ENCODE measurements around the gene TMEM106C. TPM values are rescaled to one million over a fixed set of nuclear protein-coding genes. Genes with fewer than 3 reads are reported as not detected.

The TMEM106C gene
- total and polyA plus RNA-seq, 5 donors from 2014 or later, result 26.4 to 74.8 (median 66.0) TPM

DNA sequence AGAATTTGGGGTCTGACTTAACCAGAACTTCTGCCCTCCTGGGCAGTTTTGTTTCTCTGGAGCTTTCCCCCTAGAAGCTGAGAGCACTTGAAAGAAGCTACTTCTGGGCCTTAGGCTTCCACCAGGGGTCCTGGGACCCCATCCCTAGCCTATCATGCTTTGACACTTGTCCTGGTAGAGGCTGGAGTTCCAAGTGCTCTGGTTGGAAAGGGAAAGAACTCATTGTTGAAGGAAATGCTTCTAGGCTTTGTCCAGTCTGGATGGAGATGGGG, 42.3 kb downstream of the TMEM106C start:
- DNase-seq, result no peak
- H3K9me3 ChIP-seq (ENCODE audit: control insufficient read depth in 2 of 2, low read length in 2 of 2), result no peaks in the 10 kb centered on the region
- no peak overlapping the region for H3K4me3 ChIP-seq (ENCODE audit: low read depth, low read length)
- H3K27ac ChIP-seq (ENCODE audit: insufficient read depth, low read length, poor library complexity, severe bottlenecking), result no peak overlapping the region
- H3K4me3 Mint-ChIP-seq, result peak overlapping the region; percentile 77 to 96 (median 78)
- no peaks in the 10 kb centered on the region for H3K36me3 Mint-ChIP-seq
- peaks cover 37% of the 10 kb centered on the region for H3K4me1 ChIP-seq (ENCODE audit: control insufficient read depth, insufficient read depth, low read length, poor library complexity, severe bottlenecking)
- H3K9me3 Mint-ChIP-seq, result peaks cover 0 to 2% (median 0%) of the 10 kb centered on the region in 7 donors
- no peak for ATAC-seq (ENCODE audit: low read depth in 2 of 2)
- H3K36me3 ChIP-seq (ENCODE audit: control insufficient read depth, insufficient read depth, low read length), result no peaks in the 10 kb centered on the region
- H3K27me3 Mint-ChIP-seq, result peaks cover 91% of the 10 kb centered on the region
- H3K27me3 ChIP-seq (ENCODE audit: control insufficient read depth, insufficient read depth, low read length), result peaks cover 49% of the 10 kb centered on the region
- H3K4me1 Mint-ChIP-seq, result peaks cover 11 to 39% (median 22%) of the 10 kb centered on the region in 4 donors
- H3K27ac Mint-ChIP-seq, result no peak overlapping the region

DNA sequence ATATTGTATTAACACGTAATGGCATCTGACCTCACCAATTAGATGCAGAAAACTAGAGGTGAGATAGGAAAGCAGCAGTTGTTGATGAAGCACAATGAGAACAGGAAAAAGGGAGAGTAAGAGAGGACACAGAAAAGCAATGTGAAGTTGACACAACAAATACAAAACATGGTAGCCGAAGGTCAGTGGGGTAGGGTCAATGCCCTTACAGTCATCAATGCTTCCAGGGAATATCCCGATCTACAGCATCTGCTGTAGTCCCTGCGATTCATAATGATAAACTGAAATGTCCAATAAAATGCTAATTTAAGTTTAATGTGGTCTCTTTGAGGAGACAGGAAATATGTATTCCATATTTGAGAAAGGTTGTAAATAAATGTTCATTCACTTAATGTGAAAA, 43.8 kb downstream of the TMEM106C start:
- Histone ChIP-seq H3K9me3 (ENCODE audit: control insufficient read depth in 2 of 2, low read length in 2 of 2) (no peaks in the 10 kb centered on the region), H3K36me3 (ENCODE audit: control insufficient read depth, insufficient read depth, low read length) (no peaks in the 10 kb centered on the region), H3K4me1 (ENCODE audit: control insufficient read depth, insufficient read depth, low read length, poor library complexity, severe bottlenecking) (peaks cover 27% of the 10 kb centered on the region), H3K4me3 (ENCODE audit: low read depth, low read length) (no peak overlapping the region), H3K27ac (ENCODE audit: insufficient read depth, low read length, poor library complexity, severe bottlenecking) (no peak overlapping the region), H3K27me3 (ENCODE audit: control insufficient read depth, insufficient read depth, low read length) (peaks cover 49% of the 10 kb centered on the region)
- Mint-ChIP-seq H3K9me3 (peaks cover 0 to 5% (median 0%) of the 10 kb centered on the region in 7 donors), H3K36me3 (no peaks in the 10 kb centered on the region), H3K4me1 (peaks cover 7 to 25% (median 14%) of the 10 kb centered on the region in 4 donors), H3K27ac (no peak overlapping the region), H3K27me3 (peaks cover 86% of the 10 kb centered on the region), H3K4me3 (no peak overlapping the region)
- ATAC-seq (ENCODE audit: low read depth in 2 of 2), result no peak
- no peak for DNase-seq

DNA sequence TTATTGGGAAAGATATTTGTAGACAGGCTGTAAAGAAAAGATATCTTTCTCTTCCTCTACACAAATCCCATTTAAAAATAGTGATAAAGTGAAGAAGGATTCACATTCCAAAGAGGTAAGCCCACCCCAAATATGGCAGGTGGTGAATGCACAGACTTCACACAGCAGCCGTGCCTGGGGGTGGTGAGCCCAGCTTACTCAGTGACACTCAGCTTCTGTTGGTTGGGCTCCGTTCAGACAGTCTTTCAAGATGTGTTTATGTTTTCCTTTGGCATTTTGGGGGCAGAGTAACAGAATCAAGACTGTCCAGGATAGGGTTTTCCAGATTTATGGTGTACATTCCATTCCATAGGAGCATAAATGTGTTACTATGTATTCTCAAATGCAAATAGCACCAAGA, 45.0 kb downstream of the TMEM106C start:
- H3K27ac Mint-ChIP-seq, result no peak overlapping the region
- no peaks in the 10 kb centered on the region for H3K9me3 ChIP-seq (ENCODE audit: control insufficient read depth in 2 of 2, low read length in 2 of 2)
- peaks cover 4 to 15% (median 6%) of the 10 kb centered on the region in 4 donors for H3K4me1 Mint-ChIP-seq
- no peak overlapping the region for H3K27ac ChIP-seq (ENCODE audit: insufficient read depth, low read length, poor library complexity, severe bottlenecking)
- H3K4me3 ChIP-seq (ENCODE audit: low read depth, low read length), result no peak overlapping the region
- H3K4me3 Mint-ChIP-seq, result no peak overlapping the region
- H3K9me3 Mint-ChIP-seq, result peaks cover 0 to 6% (median 0%) of the 10 kb centered on the region in 7 donors
- H3K36me3 Mint-ChIP-seq, result no peaks in the 10 kb centered on the region
- no peak for ATAC-seq (ENCODE audit: low read depth in 2 of 2)
- peaks cover 83% of the 10 kb centered on the region for H3K27me3 Mint-ChIP-seq
- H3K36me3 ChIP-seq (ENCODE audit: control insufficient read depth, insufficient read depth, low read length), result no peaks in the 10 kb centered on the region
- H3K27me3 ChIP-seq (ENCODE audit: control insufficient read depth, insufficient read depth, low read length), result peaks cover 42% of the 10 kb centered on the region
- H3K4me1 ChIP-seq (ENCODE audit: control insufficient read depth, insufficient read depth, low read length, poor library complexity, severe bottlenecking), result peaks cover 16% of the 10 kb centered on the region
- no peak for DNase-seq

DNA sequence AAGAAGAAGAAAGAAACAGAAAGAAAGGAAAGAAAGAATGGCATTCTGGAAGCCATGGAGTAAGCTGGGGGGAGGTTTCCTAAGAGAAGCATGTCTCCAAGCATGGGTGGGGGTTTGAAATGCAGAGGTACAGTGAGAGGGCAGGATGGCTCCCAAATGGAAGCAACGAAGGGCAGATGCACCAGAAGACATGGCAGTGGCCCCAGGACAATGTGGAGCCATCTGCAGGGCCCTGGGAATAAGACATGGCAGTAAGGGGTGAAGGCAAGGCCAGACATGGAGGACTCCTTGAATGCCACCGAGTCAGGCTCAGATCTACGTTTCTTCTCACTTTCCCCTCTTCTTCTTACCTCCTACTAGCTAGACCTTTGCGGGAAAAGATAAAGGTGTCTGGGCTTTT, 45.6 kb downstream of the TMEM106C start:
- no peaks in the 10 kb centered on the region for H3K9me3 ChIP-seq (ENCODE audit: control insufficient read depth in 2 of 2, low read length in 2 of 2)
- H3K4me3 ChIP-seq (ENCODE audit: low read depth, low read length), result no peak overlapping the region
- Mint-ChIP-seq H3K27me3 (peaks cover 77% of the 10 kb centered on the region), H3K27ac (no peak overlapping the region), H3K36me3 (no peaks in the 10 kb centered on the region), H3K9me3 (peaks cover 0 to 6% (median 0%) of the 10 kb centered on the region in 7 donors), H3K4me3 (no peak overlapping the region), H3K4me1 (peaks cover 0 to 9% (median under 1%) of the 10 kb centered on the region in 4 donors)
- DNase-seq, result no peak
- peaks cover 37% of the 10 kb centered on the region for H3K27me3 ChIP-seq (ENCODE audit: control insufficient read depth, insufficient read depth, low read length)
- no peak overlapping the region for H3K27ac ChIP-seq (ENCODE audit: insufficient read depth, low read length, poor library complexity, severe bottlenecking)
- ATAC-seq (ENCODE audit: low read depth in 2 of 2), result no peak
- peaks cover 10% of the 10 kb centered on the region for H3K4me1 ChIP-seq (ENCODE audit: control insufficient read depth, insufficient read depth, low read length, poor library complexity, severe bottlenecking)
- H3K36me3 ChIP-seq (ENCODE audit: control insufficient read depth, insufficient read depth, low read length), result no peaks in the 10 kb centered on the region

DNA sequence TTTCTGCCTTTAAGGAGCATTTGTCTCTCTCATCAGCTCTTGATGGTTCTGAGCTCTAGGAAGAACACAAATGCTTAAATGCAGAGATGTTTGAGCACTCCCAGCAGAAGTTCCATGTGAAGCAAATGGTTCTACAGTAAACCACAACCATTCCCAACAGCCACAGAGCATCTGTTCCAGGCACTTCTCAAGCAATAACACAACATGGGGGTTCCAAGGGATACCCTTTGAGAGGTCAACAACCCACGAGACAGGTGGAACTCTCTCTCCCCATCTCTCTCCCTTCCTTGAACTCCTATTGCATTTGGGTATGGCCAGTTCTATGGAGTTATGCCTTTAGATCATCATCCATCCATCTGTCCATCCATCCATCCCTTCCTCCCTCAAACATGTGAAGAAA, 46.1 kb downstream of the TMEM106C start:
- H3K4me3 Mint-ChIP-seq, result no peak overlapping the region
- peaks cover 72% of the 10 kb centered on the region for H3K27me3 Mint-ChIP-seq
- H3K4me3 ChIP-seq (ENCODE audit: low read depth, low read length), result no peak overlapping the region
- H3K4me1 Mint-ChIP-seq, result peaks cover 0 to 6% (median 0%) of the 10 kb centered on the region in 4 donors
- H3K36me3 ChIP-seq (ENCODE audit: control insufficient read depth, insufficient read depth, low read length), result no peaks in the 10 kb centered on the region
- DNase-seq (no peak), ATAC-seq (ENCODE audit: low read depth in 2 of 2) (no peak)
- H3K27me3 ChIP-seq (ENCODE audit: control insufficient read depth, insufficient read depth, low read length), result peaks cover 37% of the 10 kb centered on the region
- H3K27ac Mint-ChIP-seq, result no peak overlapping the region
- no peak overlapping the region for H3K27ac ChIP-seq (ENCODE audit: insufficient read depth, low read length, poor library complexity, severe bottlenecking)
- H3K9me3 ChIP-seq (ENCODE audit: control insufficient read depth in 2 of 2, low read length in 2 of 2), result no peaks in the 10 kb centered on the region
- peaks cover 0 to 6% (median 0%) of the 10 kb centered on the region in 7 donors for H3K9me3 Mint-ChIP-seq
- H3K4me1 ChIP-seq (ENCODE audit: control insufficient read depth, insufficient read depth, low read length, poor library complexity, severe bottlenecking), result peaks cover 5% of the 10 kb centered on the region
- no peaks in the 10 kb centered on the region for H3K36me3 Mint-ChIP-seq

DNA sequence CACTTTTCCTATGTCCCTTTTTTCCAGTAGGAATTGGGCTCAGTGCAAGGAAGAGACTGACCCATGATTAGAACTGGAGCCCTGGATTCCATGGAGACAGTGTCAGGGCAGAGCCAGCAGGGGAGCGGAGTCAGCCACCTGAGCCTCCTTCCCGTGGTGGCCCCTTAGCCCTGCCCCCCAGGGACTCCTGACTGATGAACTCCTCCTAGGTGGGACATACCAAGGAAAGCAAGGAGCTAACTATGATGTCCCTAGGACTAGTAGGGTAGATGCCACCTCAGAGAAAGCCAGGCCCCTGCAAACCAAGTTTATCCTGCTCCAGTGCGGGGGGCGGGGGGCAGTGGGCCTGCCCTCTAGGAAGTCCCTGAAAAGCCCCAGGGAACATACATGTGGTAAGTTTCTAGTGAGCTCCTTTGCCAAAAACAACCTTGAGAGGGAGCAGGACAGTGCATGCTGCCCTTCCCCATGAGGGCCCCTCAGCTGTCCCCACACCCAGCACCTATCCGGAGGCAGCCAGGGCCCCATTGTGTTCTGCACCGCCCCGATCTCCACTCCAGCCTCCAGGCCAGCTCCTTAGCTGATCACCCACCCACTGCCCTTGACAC, 47.1 kb downstream of the TMEM106C start:
- H3K9me3 ChIP-seq (ENCODE audit: control insufficient read depth in 2 of 2, low read length in 2 of 2), result no peaks in the 10 kb centered on the region
- no peak overlapping the region for H3K4me3 ChIP-seq (ENCODE audit: low read depth, low read length)
- peaks cover 0 to 6% (median 0%) of the 10 kb centered on the region in 7 donors for H3K9me3 Mint-ChIP-seq
- no peak overlapping the region for H3K27ac ChIP-seq (ENCODE audit: insufficient read depth, low read length, poor library complexity, severe bottlenecking)
- no peak overlapping the region for H3K4me3 Mint-ChIP-seq
- no peaks in the 10 kb centered on the region for H3K36me3 Mint-ChIP-seq
- H3K27me3 Mint-ChIP-seq, result peaks cover 63% of the 10 kb centered on the region
- no peak overlapping the region for H3K27ac Mint-ChIP-seq
- H3K4me1 ChIP-seq (ENCODE audit: control insufficient read depth, insufficient read depth, low read length, poor library complexity, severe bottlenecking), result no peaks in the 10 kb centered on the region
- H3K4me1 Mint-ChIP-seq, result peaks cover 0 to 2% (median 0%) of the 10 kb centered on the region in 4 donors
- H3K27me3 ChIP-seq (ENCODE audit: control insufficient read depth, insufficient read depth, low read length), result peaks cover 43% of the 10 kb centered on the region
- no peaks in the 10 kb centered on the region for H3K36me3 ChIP-seq (ENCODE audit: control insufficient read depth, insufficient read depth, low read length)
- DNase-seq (no peak), ATAC-seq (ENCODE audit: low read depth in 2 of 2) (no peak)

DNA sequence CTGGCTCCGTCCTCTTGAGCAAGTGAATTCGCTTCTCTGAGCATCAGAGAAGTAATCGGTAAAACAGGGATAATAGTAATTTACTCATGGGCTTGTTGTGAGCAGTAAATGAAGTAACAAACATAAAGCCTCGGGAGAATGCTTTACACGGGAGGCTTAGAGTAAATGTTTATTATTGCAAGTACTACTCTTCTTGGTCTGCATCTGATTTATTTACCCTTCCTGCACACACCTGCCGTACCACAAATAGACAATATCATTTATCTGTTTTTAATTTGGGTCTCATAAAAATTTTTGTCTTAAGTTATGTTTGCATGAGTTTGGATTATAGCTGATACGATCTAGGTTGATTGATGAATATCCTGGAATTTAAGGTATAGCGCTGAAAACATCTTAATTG, 48.7 kb downstream of the TMEM106C start:
- ATAC-seq (ENCODE audit: low read depth in 2 of 2) (no peak), DNase-seq (no peak)
- Mint-ChIP-seq H3K27ac (peak overlapping the region in 1 of 3 donors; percentile 32), H3K4me3 (no peak overlapping the region), H3K9me3 (peaks cover 0 to 6% (median 0%) of the 10 kb centered on the region in 7 donors), H3K27me3 (peaks cover 47% of the 10 kb centered on the region), H3K36me3 (no peaks in the 10 kb centered on the region), H3K4me1 (no peaks in the 10 kb centered on the region)
- H3K27me3 ChIP-seq (ENCODE audit: control insufficient read depth, insufficient read depth, low read length), result peaks cover 36% of the 10 kb centered on the region
- H3K27ac ChIP-seq (ENCODE audit: insufficient read depth, low read length, poor library complexity, severe bottlenecking), result no peak overlapping the region
- no peak overlapping the region for H3K4me3 ChIP-seq (ENCODE audit: low read depth, low read length)
- no peaks in the 10 kb centered on the region for H3K9me3 ChIP-seq (ENCODE audit: control insufficient read depth in 2 of 2, low read length in 2 of 2)
- no peaks in the 10 kb centered on the region for H3K36me3 ChIP-seq (ENCODE audit: control insufficient read depth, insufficient read depth, low read length)
- H3K4me1 ChIP-seq (ENCODE audit: control insufficient read depth, insufficient read depth, low read length, poor library complexity, severe bottlenecking), result no peaks in the 10 kb centered on the region

DNA sequence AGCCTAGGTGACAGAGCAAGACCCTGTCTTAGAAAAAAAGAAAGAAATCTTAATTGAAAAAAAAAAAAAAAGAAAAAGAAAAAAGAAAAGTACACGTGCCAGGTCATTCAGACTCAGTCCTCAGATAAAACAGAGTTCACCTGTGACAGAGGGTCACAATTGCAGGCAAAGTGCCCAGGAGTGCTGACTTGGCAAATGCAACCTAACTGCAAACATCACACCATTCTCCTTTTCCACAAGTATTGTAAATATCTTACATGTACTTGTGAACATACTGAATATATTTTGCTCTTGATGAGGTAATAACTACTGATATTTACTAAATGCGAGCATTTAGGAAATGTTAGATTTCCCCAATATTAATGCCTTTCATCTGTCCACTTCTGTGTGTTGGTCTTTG, 49.9 kb downstream of the TMEM106C start:
- peaks cover 36% of the 10 kb centered on the region for H3K27me3 Mint-ChIP-seq
- H3K36me3 Mint-ChIP-seq, result no peaks in the 10 kb centered on the region

More for the DNA sequence above, 49.9 kb downstream of the TMEM106C start:
- DNase-seq (no peak), ATAC-seq (ENCODE audit: low read depth in 2 of 2) (no peak)
- no peaks in the 10 kb centered on the region for H3K36me3 ChIP-seq (ENCODE audit: control insufficient read depth, insufficient read depth, low read length)
- no peaks in the 10 kb centered on the region for H3K9me3 ChIP-seq (ENCODE audit: control insufficient read depth in 2 of 2, low read length in 2 of 2)
- H3K4me1 Mint-ChIP-seq, result no peaks in the 10 kb centered on the region
- no peak overlapping the region for H3K4me3 ChIP-seq (ENCODE audit: low read depth, low read length)
- H3K9me3 Mint-ChIP-seq, result peaks cover 0 to 6% (median 0%) of the 10 kb centered on the region in 7 donors
- H3K4me1 ChIP-seq (ENCODE audit: control insufficient read depth, insufficient read depth, low read length, poor library complexity, severe bottlenecking), result no peaks in the 10 kb centered on the region
- peaks cover 27% of the 10 kb centered on the region for H3K27me3 ChIP-seq (ENCODE audit: control insufficient read depth, insufficient read depth, low read length)
- H3K4me3 Mint-ChIP-seq, result no peak overlapping the region
- no peak overlapping the region for H3K27ac ChIP-seq (ENCODE audit: insufficient read depth, low read length, poor library complexity, severe bottlenecking)
- no peak overlapping the region for H3K27ac Mint-ChIP-seq
